H9 (cell line): Measurements from ENCODE around the gene ATF1. TPM values are rescaled to one million over a fixed set of nuclear protein-coding genes. Genes with fewer than 3 reads are reported as not detected.

ENCODE experiments used
- DNase-seq: peaks from one replicate; pipeline ENCODE4 v3.0.0-alpha.2; 2017
- H2AFZ ChIP-seq: one replicate; pipeline ENCODE4 v1.6.1; 2013; ENCODE audit warnings: mild to moderate bottlenecking, low read length, control low read depth, moderate library complexity
- H2AK5ac ChIP-seq: 2 replicates; pipeline ENCODE4 v1.6.1; 2013; ENCODE audit warnings: low read length, control low read depth, mixed read lengths; ENCODE audit not compliant: insufficient read length
- H2BK120ac ChIP-seq: one replicate; pipeline ENCODE4 v1.6.1; 2013; ENCODE audit warnings: low read depth, mild to moderate bottlenecking, low read length, control low read depth, inconsistent platforms; ENCODE audit not compliant: poor library complexity, severe bottlenecking
- H2BK12ac ChIP-seq: 2 replicates; pipeline ENCODE4 v1.6.1; 2013; ENCODE audit warnings: low read length, control low read depth, mixed read lengths, low read depth; ENCODE audit not compliant: insufficient read length
- H2BK15ac ChIP-seq: 2 replicates; pipeline ENCODE4 v1.6.1; 2013; ENCODE audit warnings: low read depth, low read length, control low read depth
- H2BK20ac ChIP-seq: one replicate; pipeline ENCODE4 v1.6.1; 2013; ENCODE audit warnings: low read depth, mild to moderate bottlenecking, low read length, control low read depth, inconsistent platforms; ENCODE audit not compliant: poor library complexity, severe bottlenecking
- H2BK5ac ChIP-seq: 2 replicates; pipeline ENCODE4 v1.6.1; 2013; ENCODE audit warnings: low read length, control low read depth, mixed read lengths; ENCODE audit not compliant: insufficient read length
- H3K14ac ChIP-seq: 2 replicates; pipeline ENCODE4 v1.6.1; 2013; ENCODE audit warnings: low read length, control low read depth; ENCODE audit not compliant: insufficient read depth
- H3K18ac ChIP-seq: 2 replicates; pipeline ENCODE4 v1.6.1; 2013; ENCODE audit warnings: low read depth, mild to moderate bottlenecking, mixed read lengths, low read length, control low read depth; ENCODE audit not compliant: insufficient read length
- H3K23ac ChIP-seq: 2 replicates; pipeline ENCODE4 v1.6.1; 2013; ENCODE audit warnings: low read length, control low read depth, mixed read lengths, low read depth; ENCODE audit not compliant: insufficient read length
- H3K23me2 ChIP-seq: 2 replicates; pipeline ENCODE4 v1.6.1; 2013; ENCODE audit warnings: low read depth, mild to moderate bottlenecking, mixed read lengths, low read length, control low read depth; ENCODE audit not compliant: insufficient read length, poor library complexity, severe bottlenecking
- H3K27ac ChIP-seq: 2 replicates; pipeline ENCODE4 v1.5.1; 2013; ENCODE audit warnings: low read length, control low read depth, mixed read lengths, low read depth; ENCODE audit not compliant: insufficient read length
- H3K27me3 ChIP-seq: 2 replicates; pipeline ENCODE4 v1.6.1; 2013; ENCODE audit warnings: low read length, control low read depth, inconsistent platforms; ENCODE audit not compliant: insufficient read depth
- H3K4ac ChIP-seq: 2 replicates; pipeline ENCODE4 v1.6.1; 2013; ENCODE audit warnings: low read depth, mild to moderate bottlenecking, control low read depth, inconsistent platforms, low read length, moderate library complexity
- H3K4me1 ChIP-seq: 2 replicates; pipeline ENCODE4 v1.6.1; 2013; ENCODE audit warnings: low read length, control low read depth, inconsistent platforms; ENCODE audit not compliant: insufficient read depth
- H3K4me2 ChIP-seq: 2 replicates; pipeline ENCODE4 v1.6.1; 2013; ENCODE audit warnings: low read length, control low read depth, mixed read lengths; ENCODE audit not compliant: insufficient read length, insufficient read depth
- H3K56ac ChIP-seq: 2 replicates; pipeline ENCODE4 v1.6.1; 2013; ENCODE audit warnings: low read depth, mild to moderate bottlenecking, mixed read lengths, low read length, control low read depth; ENCODE audit not compliant: insufficient read length
- H3K79me1 ChIP-seq: 2 replicates; pipeline ENCODE4 v1.6.1; 2013; ENCODE audit warnings: low read depth, mild to moderate bottlenecking, moderate library complexity, low read length, control low read depth, inconsistent platforms; ENCODE audit not compliant: insufficient read depth, poor library complexity, severe bottlenecking
- H3K79me2 ChIP-seq: 2 replicates; pipeline ENCODE4 v1.6.1; 2013; ENCODE audit warnings: low read length, control low read depth, inconsistent platforms; ENCODE audit not compliant: insufficient read depth
- H3K9ac ChIP-seq: 2 replicates; pipeline ENCODE4 v1.6.1; 2013; ENCODE audit warnings: low read length, control low read depth, mixed read lengths; ENCODE audit not compliant: insufficient read length; ENCODE audit errors: extremely low read depth
- H3K9me3 ChIP-seq: one replicate; pipeline ENCODE4 v1.6.1; 2013; ENCODE audit warnings: low read depth, low read length, inconsistent platforms; ENCODE audit not compliant: control insufficient read depth
- H3T11ph ChIP-seq: one replicate; pipeline ENCODE4 v1.6.1; 2013; ENCODE audit warnings: mild to moderate bottlenecking, low read length, control low read depth, inconsistent platforms
- H4K20me1 ChIP-seq: one replicate; pipeline ENCODE4 v1.6.1; 2013; ENCODE audit not compliant: control insufficient read depth, insufficient read length, insufficient read depth
- H4K5ac ChIP-seq: 2 replicates; pipeline ENCODE4 v1.6.1; 2013; ENCODE audit warnings: low read depth, mild to moderate bottlenecking, mixed read lengths, low read length, control low read depth; ENCODE audit not compliant: insufficient read length
- H4K8ac ChIP-seq: replicated peaks from 2 replicates; pipeline ENCODE4 v1.6.1; 2013; ENCODE audit warnings: low read length, control low read depth, mixed read lengths, low read depth; ENCODE audit not compliant: insufficient read length
- H4K91ac ChIP-seq: 2 replicates; pipeline ENCODE4 v1.6.1; 2013; ENCODE audit warnings: low read depth, mild to moderate bottlenecking, moderate library complexity, mixed read lengths, low read length, control low read depth; ENCODE audit not compliant: insufficient read length
- H3K27ac Mint-ChIP-seq, 3 experiments: 2 replicates in 2 of 3; 3 replicates in 1 of 3; pipeline ENCODE4 v1.8.0; 2020 to 2021; ENCODE audit warnings: mixed read lengths in 3 of 3, mild to moderate bottlenecking in 1 of 3, moderate library complexity in 1 of 3
- H3K27me3 Mint-ChIP-seq: 2 replicates; pipeline ENCODE4 v1.8.0; 2021; ENCODE audit warnings: low read depth, mild to moderate bottlenecking, moderate library complexity, mixed read lengths
- H3K36me3 Mint-ChIP-seq, 3 experiments: 2 replicates in 2 of 3; 3 replicates in 1 of 3; pipeline ENCODE4 v1.8.0; 2020 to 2021; ENCODE audit warnings: low read depth in 3 of 3, mixed read lengths in 3 of 3; ENCODE audit not compliant: insufficient read depth in 1 of 3
- H3K4me1 Mint-ChIP-seq, 2 experiments: 2 replicates each; pipeline ENCODE4 v1.8.0; 2020; ENCODE audit warnings: mixed read lengths in 2 of 2
- H3K4me3 Mint-ChIP-seq, 2 experiments: 2 replicates in 1 of 2; 3 replicates in 1 of 2; pipeline ENCODE4 v1.8.0; 2020 to 2021; ENCODE audit warnings: mild to moderate bottlenecking in 2 of 2, mixed read lengths in 2 of 2, moderate library complexity in 1 of 2
- H3K9me3 Mint-ChIP-seq, 2 experiments: 2 replicates in 1 of 2; 3 replicates in 1 of 2; pipeline ENCODE4 v1.8.0; 2020; ENCODE audit warnings: mild to moderate bottlenecking in 2 of 2, mixed read lengths in 2 of 2, moderate library complexity in 1 of 2
- CTCF ChIP-seq: fragments of 200-600 bp; sonication (generic); conservative IDR thresholded peaks from 3 replicates; pipeline ENCODE4 v1.8.0; 2021; ENCODE audit warnings: antibody characterized with exemption, mild to moderate bottlenecking
- WGBS: extraction: QIAGEN DNeasy Blood & Tissue Kit; methylation state at CpG from one replicate; pipeline ENCODE4 v1.1.7; 2013; ENCODE audit warnings: missing lambda C conversion rate, low lambda C conversion rate, mixed read lengths; ENCODE audit not compliant: insufficient read length; ENCODE audit errors: extremely low coverage; 5-methylcytosine and 5-hydroxymethylcytosine counted together
- total RNA-seq: library from RNA; stranded (reverse); gene quantifications from 2 replicates; pipeline ENCODE4 v1.2.1, GENCODE V29; 2021

The ATF1 gene
- total RNA-seq, 1 experiment from 2014 or later = 47.8 TPM

GRCh38 chr12:50753232-50753769 is 10.6 kb upstream of the ATF1 start:
- H3T11ph ChIP-seq = no peak overlapping the region
- H2BK120ac ChIP-seq = no peak overlapping the region
- H3K9me3 Mint-ChIP-seq = no peaks in the 10 kb centered on the region; a peak in 1 of 5 replicates
- no peak overlapping the region for H2BK20ac ChIP-seq
- H3K14ac ChIP-seq = no peak overlapping the region
- H3K23ac ChIP-seq = no peak overlapping the region
- H3K9me3 ChIP-seq = no peaks in the 10 kb centered on the region
- H3K27ac Mint-ChIP-seq = peak overlapping the region in 1 of 3 experiments; percentile 82; a peak in 1 of 7 replicates
- no peak overlapping the region for H3K4me2 ChIP-seq
- H3K56ac ChIP-seq = no peak overlapping the region
- no peak overlapping the region for H3K4ac ChIP-seq
- no peak overlapping the region for H4K91ac ChIP-seq
- H2BK15ac ChIP-seq = no peak overlapping the region
- no peak overlapping the region for H2BK5ac ChIP-seq
- no peaks in the 10 kb centered on the region for H3K79me1 ChIP-seq
- no peak overlapping the region for H2AFZ ChIP-seq
- H3K18ac ChIP-seq = no peak overlapping the region
- no peak overlapping the region for H2AK5ac ChIP-seq
- no peak overlapping the region for H2BK12ac ChIP-seq
- no peak overlapping the region for H3K4me3 Mint-ChIP-seq
- TF ChIP-seq CTCF = no peak
- H3K27me3 Mint-ChIP-seq = no peaks in the 10 kb centered on the region
- H3K4me1 ChIP-seq = no peaks in the 10 kb centered on the region
- no peak overlapping the region for H3K27ac ChIP-seq
- H4K8ac ChIP-seq = no peak overlapping the region
- H4K5ac ChIP-seq = no peak overlapping the region
- peaks cover 4 to 5% of the 10 kb centered on the region in 2 experiments; a peak in 2 of 4 replicates for H3K4me1 Mint-ChIP-seq
- no CpG with 5 or more reads among the region's 5 CpGs for WGBS
- peaks cover 0 to 4% (median 3%) of the 10 kb centered on the region in 3 experiments; a peak in 3 of 7 replicates for H3K36me3 Mint-ChIP-seq
- no peaks in the 10 kb centered on the region for H3K79me2 ChIP-seq
- no peaks in the 10 kb centered on the region for H4K20me1 ChIP-seq
- H3K27me3 ChIP-seq = no peaks in the 10 kb centered on the region
- H3K9ac ChIP-seq = no peak overlapping the region
- H3K23me2 ChIP-seq = no peaks in the 10 kb centered on the region
- DNase-seq = peak; percentile 9
